ENCODE data around the gene TDO2.

Gene TDO2

GRCh38 chr4:155966731-155967395, 63.4 kb downstream of the TDO2 start:
- TF ChIP-seq, protein P1, sequence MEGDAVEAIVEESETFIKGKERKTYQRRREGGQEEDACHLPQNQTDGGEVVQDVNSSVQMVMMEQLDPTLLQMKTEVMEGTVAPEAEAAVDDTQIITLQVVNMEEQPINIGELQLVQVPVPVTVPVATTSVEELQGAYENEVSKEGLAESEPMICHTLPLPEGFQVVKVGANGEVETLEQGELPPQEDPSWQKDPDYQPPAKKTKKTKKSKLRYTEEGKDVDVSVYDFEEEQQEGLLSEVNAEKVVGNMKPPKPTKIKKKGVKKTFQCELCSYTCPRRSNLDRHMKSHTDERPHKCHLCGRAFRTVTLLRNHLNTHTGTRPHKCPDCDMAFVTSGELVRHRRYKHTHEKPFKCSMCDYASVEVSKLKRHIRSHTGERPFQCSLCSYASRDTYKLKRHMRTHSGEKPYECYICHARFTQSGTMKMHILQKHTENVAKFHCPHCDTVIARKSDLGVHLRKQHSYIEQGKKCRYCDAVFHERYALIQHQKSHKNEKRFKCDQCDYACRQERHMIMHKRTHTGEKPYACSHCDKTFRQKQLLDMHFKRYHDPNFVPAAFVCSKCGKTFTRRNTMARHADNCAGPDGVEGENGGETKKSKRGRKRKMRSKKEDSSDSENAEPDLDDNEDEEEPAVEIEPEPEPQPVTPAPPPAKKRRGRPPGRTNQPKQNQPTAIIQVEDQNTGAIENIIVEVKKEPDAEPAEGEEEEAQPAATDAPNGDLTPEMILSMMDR (IDR thresholded peaks at IDR 0.05; ENCODE audit: low read length, missing control alignments): no peak
- no peak for DNase-seq (ENCODE audit: low read depth)
- no peak overlapping the region for H3K4me3 ChIP-seq (replicated peaks; ENCODE audit: low read depth, low read length)
